Endothelial cell of umbilical vein (primary cell): Measurements from ENCODE around the gene CHD6. TPM values are rescaled to one million over a fixed set of nuclear protein-coding genes. Genes with fewer than 3 reads are reported as not detected.

ENCODE experiments used
- BruUV-seq: library from RNA; stranded (reverse); fragments of 400-500 nt; replicated peaks from 2 replicates; lab custom pipeline; 2021; lab: Mats Ljungman, UMichigan
- CTCF ChIA-PET: fragments of 300-600, 350-600 bp; sonication (Branson Sonifier 250); formaldehyde crosslinking; loops from one replicate; lab custom pipeline; 2021; ENCODE audit warnings: antibody characterized with exemption, inconsistent platforms; lab: Charles Lee
- POLR2A ChIA-PET: fragments of 300-600, 350-600 bp; sonication (Branson Sonifier 250); formaldehyde crosslinking; loops from one replicate; lab custom pipeline; 2021; ENCODE audit warnings: antibody characterized with exemption, inconsistent platforms; lab: Charles Lee
- DNase-seq: peaks from one replicate; pipeline ENCODE4 v3.0.0-alpha.2; 2011; ENCODE audit warnings: low read depth, low spot score
- FAIRE-seq: peaks from 2 replicates; lab custom pipeline; 2011; peaks lifted over from hg19 to GRCh38; lab: Jason Lieb, UNC
- H2AFZ ChIP-seq: 2 replicates; pipeline ENCODE4 v1.6.0; 2012; ENCODE audit warnings: low read depth, low read length, control low read depth, inconsistent platforms
- H3K27ac ChIP-seq: 2 replicates; pipeline ENCODE4 v1.5.1; 2011; ENCODE audit warnings: low read depth, mild to moderate bottlenecking, control low read depth, low read length, moderate library complexity; ENCODE audit not compliant: insufficient read depth
- H3K27me3 ChIP-seq, 2 experiments: 2 replicates each; pipeline versions ENCODE4 v1.6.0 to v1.6.1; 2011; ENCODE audit warnings: low read length in 2 of 2, mixed read lengths in 1 of 2; ENCODE audit not compliant: control insufficient read depth in 2 of 2, insufficient read depth in 2 of 2
- H3K36me3 ChIP-seq, 2 experiments: 2 replicates in 1 of 2; 3 replicates in 1 of 2; pipeline ENCODE4 v1.5.1; 2011; ENCODE audit warnings: low read length in 2 of 2, mild to moderate bottlenecking in 1 of 2, moderate library complexity in 1 of 2; ENCODE audit not compliant: control insufficient read depth in 2 of 2, insufficient read depth in 2 of 2; ENCODE audit errors: extremely low read depth in 1 of 2
- H3K4me1 ChIP-seq: 3 replicates; pipeline ENCODE4 v1.5.1; 2011; ENCODE audit warnings: mild to moderate bottlenecking, low read length; ENCODE audit not compliant: control insufficient read depth, insufficient read depth; ENCODE audit errors: extremely low read depth
- H3K4me2 ChIP-seq: 2 replicates; pipeline ENCODE4 v1.6.1; 2011; ENCODE audit warnings: low read length, control low read depth, mixed read lengths; ENCODE audit not compliant: insufficient read depth
- H3K4me3 ChIP-seq, 3 experiments: fragments of 200-600 bp in 1 of 3; sonication (generic), shearing (Covaris generic) in 1 of 3; replicated peaks in 1 of 3; 2 replicates each; pipeline ENCODE4 v1.5.1; 2011 to 2016; ENCODE audit warnings: control low read depth in 3 of 3, low read length in 3 of 3, mild to moderate bottlenecking in 2 of 3, inconsistent platforms in 1 of 3, low read depth in 1 of 3, moderate library complexity in 1 of 3; ENCODE audit not compliant: insufficient read depth in 1 of 3
- H3K79me2 ChIP-seq: 2 replicates; pipeline ENCODE4 v1.6.0; 2012; ENCODE audit warnings: low read length, inconsistent platforms; ENCODE audit not compliant: control insufficient read depth, insufficient read depth
- H3K9ac ChIP-seq: replicated peaks from 2 replicates; pipeline ENCODE3; 2011; ENCODE audit warnings: low read length, control low read depth; ENCODE audit not compliant: insufficient read depth; ENCODE audit errors: extremely low read depth
- H3K9me1 ChIP-seq: replicated peaks from 3 replicates; pipeline ENCODE4 v1.6.0; 2011; ENCODE audit warnings: mild to moderate bottlenecking, low read length; ENCODE audit not compliant: control insufficient read depth, insufficient read depth; ENCODE audit errors: extremely low read depth
- H3K9me3 ChIP-seq: replicated peaks from 2 replicates; pipeline ENCODE4 v1.5.1; 2012; ENCODE audit warnings: low read length, inconsistent platforms; ENCODE audit not compliant: control insufficient read depth, insufficient read depth
- H4K20me1 ChIP-seq: replicated peaks from 2 replicates; pipeline ENCODE3; 2011; ENCODE audit warnings: mild to moderate bottlenecking, low read length; ENCODE audit not compliant: control insufficient read depth, insufficient read depth; ENCODE audit errors: extremely low read depth
- EZH2 ChIP-seq: IDR thresholded peaks from 2 replicates; pipeline ENCODE4 v1.6.1; 2012; ENCODE audit warnings: borderline replicate concordance, low read depth, mild to moderate bottlenecking, moderate library complexity, low read length, inconsistent platforms; ENCODE audit not compliant: severe bottlenecking
- FOS ChIP-seq: IDR thresholded peaks from 2 replicates; pipeline ENCODE4 v1.6.1; 2011; ENCODE audit warnings: mild to moderate bottlenecking, low read length, moderate library complexity, borderline replicate concordance; ENCODE audit not compliant: insufficient read depth
- GATA2 ChIP-seq: IDR thresholded peaks from 2 replicates; pipeline ENCODE4 v1.7.0; 2011; ENCODE audit warnings: low read depth, mild to moderate bottlenecking, moderate library complexity, mixed read lengths, low read length; ENCODE audit not compliant: insufficient read length, insufficient read depth
- JUN ChIP-seq: IDR thresholded peaks from 2 replicates; pipeline ENCODE4 v1.6.1; 2011; ENCODE audit warnings: borderline replicate concordance, low read depth; ENCODE audit not compliant: insufficient read length, insufficient read depth
- MYC ChIP-seq: IDR thresholded peaks from one replicate; pipeline ENCODE4 v1.6.1; 2011; ENCODE audit warnings: mild to moderate bottlenecking, low read depth, low read length
- POLR2A ChIP-seq: IDR thresholded peaks from 2 replicates; pipeline ENCODE4 v1.6.1; 2012; ENCODE audit warnings: low read depth, mild to moderate bottlenecking, control low read depth, low read length
- POLR2AphosphoS5 ChIP-seq: IDR thresholded peaks from 2 replicates; pipeline ENCODE4 v1.6.1; 2012; ENCODE audit warnings: low read depth, mild to moderate bottlenecking, control low read depth, low read length, moderate library complexity; ENCODE audit not compliant: insufficient read depth
- dilution Hi-C: fragments of 300-500 bp; cut with MboI; formaldehyde crosslinking; loops from one replicate; pipeline ENCODE4 v1.15.0; 2019; ENCODE audit warnings: low sequenced_read_pairs; ENCODE audit not compliant: extremely low pct_ligation_motif_present
- intact Hi-C: fragments of 100-400 bp; cut with micrococcal nuclease; formaldehyde crosslinking; loops from one replicate; pipeline ENCODE4 v1.10.0; 2022
- polyA plus RNA-seq, 4 experiments: library from polyadenylated mRNA; depleted of rRNA in 3 of 4; stranded (reverse) in 3 of 4; unstranded in 1 of 4; fragments of >200 nt; gene quantifications; 2 replicates each; pipeline versions ENCODE4 v1.2.1 to v1.2.3, GENCODE V29; 2011 to 2012; ENCODE audit warnings: missing spikeins in 1 of 4
- total RNA-seq: library from RNA; stranded (reverse); gene quantifications from 2 replicates; pipeline ENCODE4 v1.2.3, GENCODE V29; 2021
- TF ChIP-seq, protein P1 (sequence below), 2 donors: IDR thresholded peaks; 1 replicate in 1 of 2; 2 replicates in 1 of 2; pipeline ENCODE4 v1.5.1; 2011; ENCODE audit warnings: low read length in 2 of 2, mild to moderate bottlenecking in 2 of 2, moderate library complexity in 2 of 2, control low read depth in 1 of 2, inconsistent platforms in 1 of 2, low read depth in 1 of 2; ENCODE audit not compliant: insufficient read depth in 1 of 2; ENCODE audit errors: extremely low read depth in 1 of 2
- TF ChIP-seq, protein P2 (sequence below): IDR thresholded peaks from 2 replicates; pipeline ENCODE4 v1.6.1; 2011; ENCODE audit not compliant: insufficient read depth, insufficient read length

CHD6 gene
- total and polyA plus RNA-seq, 2 donors (not counting 3 experiments of a cell fraction or from before 2014, with no cell fraction given): 7.2 to 33.7 TPM

DNA sequence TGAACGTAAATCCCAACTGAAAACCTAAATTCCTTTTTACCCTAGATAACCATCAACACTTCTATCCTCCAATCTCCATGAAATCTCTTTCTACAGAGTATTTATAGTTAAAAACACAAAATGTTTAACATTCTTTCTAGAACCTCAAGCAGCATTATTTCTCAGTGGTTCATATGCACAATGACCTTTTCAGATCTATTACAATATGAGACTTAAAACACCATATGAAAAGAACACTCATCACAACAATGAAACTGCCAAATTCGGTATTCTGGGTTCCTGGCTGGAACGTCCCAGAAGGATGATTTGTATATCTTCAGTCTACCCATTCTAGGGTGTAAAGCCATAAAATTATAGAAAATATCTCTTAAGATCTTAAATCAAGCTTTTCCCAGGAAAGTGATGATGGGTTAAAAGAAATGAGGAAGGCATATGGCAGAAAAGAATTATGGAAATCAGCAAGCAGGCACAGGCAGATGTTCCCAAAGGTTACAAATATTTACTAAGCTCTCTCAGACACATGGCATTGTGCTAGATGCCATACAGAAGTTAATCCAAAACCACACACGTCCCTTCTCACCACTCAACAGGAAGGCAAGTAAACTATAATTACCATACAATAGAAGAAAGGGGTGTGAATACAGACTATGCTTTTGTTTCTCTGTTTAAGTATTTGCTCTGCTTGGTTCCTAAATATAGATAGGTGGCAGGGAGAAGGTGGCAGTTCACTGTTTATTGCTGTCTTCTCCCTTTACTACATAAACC, 118.0 kb downstream of the CHD6 start:
- H4K20me1 ChIP-seq: no peaks in the 10 kb centered on the region
- ChIA-PET POLR2A (no interaction called here), CTCF (interaction anchor here (1.5 kb wide), 1 partner anchor 13 kb away, joined by 3 read pairs; no protein-coding TSS in a partner anchor)
- DNase-seq (no peak), FAIRE-seq (no peak)
- H3K36me3 ChIP-seq: no peaks in the 10 kb centered on the region
- BruUV-seq: no TSS peak
- H3K4me3 ChIP-seq: no peak overlapping the region
- H3K79me2 ChIP-seq: no peaks in the 10 kb centered on the region
- H2AFZ ChIP-seq: no peak overlapping the region
- dilution Hi-C loops: no loop called here
- no peak overlapping the region for H3K27ac ChIP-seq
- H3K9me3 ChIP-seq: no peaks in the 10 kb centered on the region
- intact Hi-C loops: loop anchor here (5.0 to 10.0 kb wide), 2 partner anchors 55 to 117 kb away; partner anchors contain the start of gene CHD6
- no peaks in the 10 kb centered on the region for H3K4me1 ChIP-seq
- H3K27me3 ChIP-seq: no peaks in the 10 kb centered on the region
- TF ChIP-seq, protein P1, sequence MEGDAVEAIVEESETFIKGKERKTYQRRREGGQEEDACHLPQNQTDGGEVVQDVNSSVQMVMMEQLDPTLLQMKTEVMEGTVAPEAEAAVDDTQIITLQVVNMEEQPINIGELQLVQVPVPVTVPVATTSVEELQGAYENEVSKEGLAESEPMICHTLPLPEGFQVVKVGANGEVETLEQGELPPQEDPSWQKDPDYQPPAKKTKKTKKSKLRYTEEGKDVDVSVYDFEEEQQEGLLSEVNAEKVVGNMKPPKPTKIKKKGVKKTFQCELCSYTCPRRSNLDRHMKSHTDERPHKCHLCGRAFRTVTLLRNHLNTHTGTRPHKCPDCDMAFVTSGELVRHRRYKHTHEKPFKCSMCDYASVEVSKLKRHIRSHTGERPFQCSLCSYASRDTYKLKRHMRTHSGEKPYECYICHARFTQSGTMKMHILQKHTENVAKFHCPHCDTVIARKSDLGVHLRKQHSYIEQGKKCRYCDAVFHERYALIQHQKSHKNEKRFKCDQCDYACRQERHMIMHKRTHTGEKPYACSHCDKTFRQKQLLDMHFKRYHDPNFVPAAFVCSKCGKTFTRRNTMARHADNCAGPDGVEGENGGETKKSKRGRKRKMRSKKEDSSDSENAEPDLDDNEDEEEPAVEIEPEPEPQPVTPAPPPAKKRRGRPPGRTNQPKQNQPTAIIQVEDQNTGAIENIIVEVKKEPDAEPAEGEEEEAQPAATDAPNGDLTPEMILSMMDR (IDR thresholded peaks at IDR 0.05; ENCODE audit: extremely low read depth in 1 of 2, insufficient read depth in 1 of 2, low read depth in 1 of 2, low read length in 2 of 2): no peak
- no peak for TF ChIP-seq EZH2
- TF ChIP-seq POLR2AphosphoS5: no peak
- no peak for TF ChIP-seq FOS
- TF ChIP-seq, protein P2, sequence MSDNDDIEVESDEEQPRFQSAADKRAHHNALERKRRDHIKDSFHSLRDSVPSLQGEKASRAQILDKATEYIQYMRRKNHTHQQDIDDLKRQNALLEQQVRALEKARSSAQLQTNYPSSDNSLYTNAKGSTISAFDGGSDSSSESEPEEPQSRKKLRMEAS: no peak
- no peak for TF ChIP-seq GATA2
- TF ChIP-seq MYC: no peak
- no peak for TF ChIP-seq POLR2A
- TF ChIP-seq JUN: no peak
- H3K9me1 ChIP-seq: no peaks in the 10 kb centered on the region
- H3K9ac ChIP-seq: no peak overlapping the region
- no peak overlapping the region for H3K4me2 ChIP-seq
